GM10847 (cell line): ENCODE measurements around the gene TMEM131L.

Experiments used
- POLR2A ChIP-seq: IDR thresholded peaks from 2 replicates; pipeline ENCODE4 v1.6.1; 2011; ENCODE audit not compliant: insufficient read length; ENCODE audit errors: extremely low read depth

Gene TMEM131L

DNA sequence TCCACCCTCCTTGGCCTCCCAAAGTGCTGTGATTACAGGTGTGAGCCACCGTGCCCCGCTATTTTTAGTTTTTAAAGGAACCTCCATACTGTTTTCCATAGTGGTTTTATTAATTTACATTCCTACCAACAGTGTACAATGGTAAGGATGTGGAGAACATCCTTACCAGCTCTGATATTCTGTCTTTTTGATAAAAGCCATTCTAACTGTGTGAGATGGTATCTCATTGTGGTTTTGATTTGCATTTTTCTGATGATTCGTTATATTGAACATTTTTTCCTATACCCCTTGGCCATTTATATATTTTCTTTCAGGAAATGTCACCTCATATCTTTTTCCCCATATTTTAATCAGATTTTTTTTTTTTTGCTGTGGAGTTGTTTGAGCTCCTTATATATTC lies 203.7 kb downstream of the TMEM131L start:
- TF ChIP-seq POLR2A: no peak

DNA sequence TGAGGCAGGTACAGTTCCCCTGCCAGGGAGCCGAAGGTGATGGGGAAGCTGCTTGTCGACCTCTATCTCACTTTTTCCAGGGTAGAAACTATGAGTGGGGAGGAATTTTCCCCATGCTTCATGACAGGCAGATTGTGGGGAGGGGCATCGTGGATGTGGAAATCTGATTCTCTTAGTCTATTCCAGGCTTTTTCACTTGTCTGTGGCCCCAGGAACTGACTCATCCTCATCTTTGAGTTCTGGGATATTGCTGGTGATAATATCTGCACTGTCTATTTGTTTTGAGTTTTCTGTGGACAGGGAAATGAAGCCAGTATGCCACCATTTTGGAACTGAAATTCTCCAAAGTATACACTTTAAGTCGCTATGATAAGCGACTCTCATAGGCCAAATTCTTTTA lies 210.3 kb downstream of the TMEM131L start:
- no peak for TF ChIP-seq POLR2A

DNA sequence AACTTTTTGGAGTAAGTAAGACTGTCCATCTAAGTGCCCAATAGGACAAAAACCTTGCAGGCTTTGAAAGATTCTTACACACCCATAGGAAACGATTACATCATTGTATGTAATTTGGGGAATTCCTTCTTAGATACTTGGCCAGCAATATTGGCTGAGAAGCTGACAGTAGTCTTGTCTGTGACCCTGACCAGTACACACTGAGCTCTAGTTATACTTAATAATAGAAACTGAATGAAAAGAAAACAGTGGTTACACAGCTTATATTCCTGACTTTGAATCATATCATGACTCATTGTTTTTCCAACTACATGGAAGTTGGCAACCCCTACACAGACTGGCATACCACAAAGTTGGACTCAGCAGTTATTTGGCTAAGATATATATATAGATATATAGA lies 210.8 kb downstream of the TMEM131L start:
- TF ChIP-seq POLR2A: no peak

DNA sequence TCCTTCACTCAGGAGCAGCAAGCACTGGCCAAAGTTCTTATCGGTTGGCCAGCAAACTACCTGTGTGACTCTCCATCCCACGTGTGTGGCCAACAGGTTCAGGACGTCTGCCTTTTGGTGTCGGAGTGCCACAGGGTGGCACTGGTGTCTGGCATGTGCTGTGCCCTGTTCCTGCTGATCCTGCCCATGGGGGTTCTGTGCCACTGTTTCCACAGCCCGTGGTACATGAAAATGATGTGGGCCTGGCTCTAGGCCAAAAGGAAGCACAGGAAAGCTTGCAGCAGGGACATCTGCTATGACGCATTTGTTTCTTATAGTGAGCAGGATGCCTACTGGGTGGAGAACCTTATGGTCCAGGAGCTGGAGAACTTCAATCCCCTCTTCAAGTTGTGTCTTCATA lies 213.3 kb downstream of the TMEM131L start:
- TF ChIP-seq POLR2A: no peak

DNA sequence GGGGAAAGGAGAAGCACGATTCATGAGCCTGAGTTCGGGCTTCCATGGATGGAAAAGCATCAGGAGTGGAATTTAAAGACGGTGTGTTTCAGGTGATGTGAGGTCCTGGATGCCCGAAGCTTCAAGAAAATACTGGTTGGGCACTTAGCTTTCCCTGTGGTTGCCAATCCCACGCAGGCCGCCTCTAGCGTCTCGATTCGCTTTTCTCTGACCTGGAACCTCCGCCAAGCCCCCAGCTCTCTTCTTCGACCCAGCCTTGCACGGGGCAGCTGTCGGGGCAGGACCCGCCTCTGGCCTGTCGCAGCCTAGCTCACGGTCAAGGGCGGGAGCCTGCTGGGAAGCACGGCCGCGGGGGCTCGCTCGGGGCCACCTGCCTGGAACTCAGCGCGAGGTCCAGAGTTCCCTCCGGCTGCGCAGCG lies 217.6 kb downstream of the TMEM131L start:
- no peak for TF ChIP-seq POLR2A

DNA sequence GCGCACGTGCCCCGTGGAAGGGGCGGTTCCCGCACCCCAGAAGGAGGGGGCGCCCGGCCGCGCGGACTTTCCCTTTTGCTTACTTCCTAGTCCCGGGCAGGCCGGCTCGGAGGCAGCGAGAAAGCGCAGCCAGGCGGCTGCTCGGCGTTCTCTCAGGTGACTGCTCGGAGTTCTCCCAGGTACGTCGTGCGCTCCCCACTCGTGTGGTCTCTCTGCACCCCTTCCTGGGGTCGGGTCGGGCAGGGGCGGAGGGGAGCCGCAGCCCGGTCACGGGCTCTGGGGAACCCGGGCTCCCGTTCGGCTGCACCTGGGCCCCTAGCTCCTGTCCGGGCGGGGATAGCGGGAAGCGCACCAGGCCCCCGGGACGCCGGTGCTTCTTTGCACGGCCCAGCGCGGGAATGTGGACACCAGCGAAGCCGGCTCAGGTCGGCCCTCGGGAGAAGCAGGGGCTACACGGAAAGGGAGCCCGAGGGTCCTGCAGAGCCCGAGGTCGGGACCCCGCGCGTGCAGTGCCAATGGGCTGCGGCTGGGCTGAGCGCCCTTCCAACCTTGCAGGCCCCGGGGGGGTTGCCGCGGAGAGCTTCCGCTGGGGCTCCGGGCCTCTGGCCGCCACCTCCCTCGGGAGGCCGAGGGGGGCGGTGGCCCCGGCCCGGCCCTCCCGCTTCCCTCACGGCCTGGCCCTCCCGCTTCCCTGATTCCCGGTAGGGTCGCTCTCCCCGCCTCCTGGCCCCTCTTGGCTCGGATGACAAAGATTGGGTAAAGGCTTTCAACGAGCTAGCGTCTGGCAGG lies 218.2 kb downstream of the TMEM131L start, which contains the start of gene TLR2:
Gene TLR2, plus strand, starts transcription at position 99 of the 789 bp plus-strand sequence. CDS start 18,628 bp downstream, outside the sequence.
- TF ChIP-seq POLR2A: no peak

DNA sequence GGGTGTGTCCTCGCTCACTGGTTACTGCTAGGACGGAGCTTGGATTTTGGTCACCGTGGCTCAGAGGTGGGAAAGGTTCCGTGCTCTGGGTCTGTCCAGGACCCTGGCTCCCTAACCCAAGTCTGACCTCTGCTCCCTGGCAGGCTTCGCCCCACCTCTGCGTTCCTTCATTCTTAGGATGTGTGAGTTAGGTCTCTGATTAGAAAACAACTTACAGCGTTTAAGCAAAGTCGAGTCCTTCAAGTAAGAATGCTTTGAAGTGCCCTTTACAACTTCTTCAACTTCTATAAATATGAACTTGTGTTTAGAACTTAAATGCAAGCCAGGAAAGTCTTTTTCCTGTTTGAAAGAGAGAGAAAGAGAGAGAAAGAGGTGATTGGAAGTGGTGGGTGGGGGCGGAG lies 218.8 kb downstream of the TMEM131L start:
- no peak for TF ChIP-seq POLR2A
